IPS-15b (cell line): Measurements from ENCODE around the gene ID4.

ENCODE experiments used
- H3K27me3 ChIP-seq: one replicate; pipeline ENCODE4 v1.6.1; 2013; ENCODE audit warnings: low read length; ENCODE audit not compliant: control insufficient read depth, insufficient read depth
- H3K36me3 ChIP-seq: one replicate; pipeline ENCODE4 v1.6.1; 2013; ENCODE audit warnings: low read length; ENCODE audit not compliant: control insufficient read depth, insufficient read depth
- H3K4me1 ChIP-seq: one replicate; pipeline ENCODE4 v1.6.1; 2013; ENCODE audit warnings: mild to moderate bottlenecking, low read length; ENCODE audit not compliant: control insufficient read depth, insufficient read depth
- H3K4me3 ChIP-seq: one replicate; pipeline ENCODE4 v1.5.1; 2013; ENCODE audit warnings: low read depth, low read length
- H3K9ac ChIP-seq: one replicate; pipeline ENCODE4 v1.6.1; 2013; ENCODE audit warnings: low read depth, mild to moderate bottlenecking, low read length
- H3K9me3 ChIP-seq: one replicate; pipeline ENCODE4 v1.6.1; 2013; ENCODE audit warnings: mild to moderate bottlenecking, low read length; ENCODE audit not compliant: control insufficient read depth, insufficient read depth

ID4 gene

DNA sequence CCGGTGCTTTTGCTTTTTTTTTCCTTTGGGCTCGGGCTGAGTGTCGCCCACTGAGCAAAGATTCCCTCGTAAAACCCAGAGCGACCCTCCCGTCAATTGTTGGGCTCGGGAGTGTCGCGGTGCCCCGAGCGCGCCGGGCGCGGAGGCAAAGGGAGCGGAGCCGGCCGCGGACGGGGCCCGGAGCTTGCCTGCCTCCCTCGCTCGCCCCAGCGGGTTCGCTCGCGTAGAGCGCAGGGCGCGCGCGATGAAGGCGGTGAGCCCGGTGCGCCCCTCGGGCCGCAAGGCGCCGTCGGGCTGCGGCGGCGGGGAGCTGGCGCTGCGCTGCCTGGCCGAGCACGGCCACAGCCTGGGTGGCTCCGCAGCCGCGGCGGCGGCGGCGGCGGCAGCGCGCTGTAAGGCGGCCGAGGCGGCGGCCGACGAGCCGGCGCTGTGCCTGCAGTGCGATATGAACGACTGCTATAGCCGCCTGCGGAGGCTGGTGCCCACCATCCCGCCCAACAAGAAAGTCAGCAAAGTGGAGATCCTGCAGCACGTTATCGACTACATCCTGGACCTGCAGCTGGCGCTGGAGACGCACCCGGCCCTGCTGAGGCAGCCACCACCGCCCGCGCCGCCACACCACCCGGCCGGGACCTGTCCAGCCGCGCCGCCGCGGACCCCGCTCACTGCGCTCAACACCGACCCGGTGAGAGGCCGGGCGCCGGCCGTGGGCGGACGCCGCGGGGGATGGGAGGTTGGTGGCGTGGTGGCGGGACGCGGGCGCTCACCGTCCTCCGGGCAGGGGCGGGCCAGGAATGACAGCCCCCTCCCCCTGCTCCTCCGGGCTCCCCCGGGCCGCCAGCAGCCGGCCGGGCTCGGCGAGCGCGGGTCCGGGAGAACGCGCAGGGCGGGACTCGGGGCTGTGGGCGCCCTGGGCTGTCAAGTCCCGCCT is 606 bp downstream of the ID4 start:
- Histone ChIP-seq H3K9me3 (no peaks in the 10 kb centered on the region), H3K36me3 (no peaks in the 10 kb centered on the region), H3K4me1 (peaks cover 24% of the 10 kb centered on the region), H3K9ac (peak overlapping the region; percentile 65), H3K27me3 (peaks cover 28% of the 10 kb centered on the region), H3K4me3 (peak overlapping the region; percentile 80)

DNA sequence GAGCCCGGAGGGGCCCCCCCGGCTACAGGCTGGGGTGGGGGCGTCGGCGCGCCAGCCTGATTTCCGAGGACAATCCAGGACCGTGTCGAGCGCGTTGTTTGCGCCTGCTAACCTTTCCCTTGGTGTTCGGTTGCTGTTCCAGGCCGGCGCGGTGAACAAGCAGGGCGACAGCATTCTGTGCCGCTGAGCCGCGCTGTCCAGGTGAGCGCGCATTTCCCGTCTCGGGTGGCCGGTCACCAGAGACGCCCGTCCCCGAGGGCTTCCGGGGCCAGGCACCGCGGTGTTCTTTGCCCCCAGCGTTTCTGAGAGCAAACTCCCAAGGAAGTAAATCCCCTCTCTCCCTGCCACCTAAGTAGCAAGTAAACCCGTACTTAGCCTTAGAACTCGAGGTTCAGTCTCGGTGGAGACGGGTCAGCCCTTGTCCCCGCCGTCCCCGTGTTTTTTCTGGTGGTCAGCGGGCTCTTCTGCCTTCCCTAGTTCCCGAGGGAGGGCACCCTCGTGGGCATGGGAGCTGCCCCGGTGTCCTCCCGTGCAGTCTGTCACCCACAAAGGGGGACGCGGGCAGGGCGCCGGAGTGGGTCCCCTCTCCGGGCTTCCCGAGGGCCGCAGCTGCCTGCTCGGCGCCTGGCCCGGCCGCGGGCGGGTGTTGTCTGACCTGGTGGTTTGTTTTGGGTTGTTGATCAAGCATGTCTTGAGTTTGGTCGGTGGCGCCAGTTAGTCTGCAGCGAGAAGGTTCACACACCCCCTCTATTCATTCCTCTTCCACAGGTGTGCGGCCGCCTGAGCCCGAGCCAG is 1.5 kb downstream of the ID4 start:
- Histone ChIP-seq H3K36me3 (no peaks in the 10 kb centered on the region), H3K9ac (no peak overlapping the region), H3K27me3 (peaks cover 28% of the 10 kb centered on the region), H3K9me3 (no peaks in the 10 kb centered on the region), H3K4me1 (peaks cover 27% of the 10 kb centered on the region), H3K4me3 (peak overlapping the region; percentile 80)

DNA sequence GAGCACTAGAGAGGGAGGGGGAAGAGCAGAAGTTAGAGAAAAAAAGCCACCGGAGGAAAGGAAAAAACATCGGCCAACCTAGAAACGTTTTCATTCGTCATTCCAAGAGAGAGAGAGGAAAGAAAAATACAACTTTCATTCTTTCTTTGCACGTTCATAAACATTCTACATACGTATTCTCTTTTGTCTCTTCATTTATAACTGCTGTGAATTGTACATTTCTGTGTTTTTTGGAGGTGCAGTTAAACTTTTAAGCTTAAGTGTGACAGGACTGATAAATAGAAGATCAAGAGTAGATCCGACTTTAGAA is 2.0 kb downstream of the ID4 start:
- Histone ChIP-seq H3K27me3 (peaks cover 26% of the 10 kb centered on the region), H3K9me3 (no peaks in the 10 kb centered on the region), H3K4me1 (peaks cover 27% of the 10 kb centered on the region), H3K4me3 (peak overlapping the region; percentile 80), H3K9ac (peak overlapping the region; percentile 1), H3K36me3 (no peaks in the 10 kb centered on the region)

DNA sequence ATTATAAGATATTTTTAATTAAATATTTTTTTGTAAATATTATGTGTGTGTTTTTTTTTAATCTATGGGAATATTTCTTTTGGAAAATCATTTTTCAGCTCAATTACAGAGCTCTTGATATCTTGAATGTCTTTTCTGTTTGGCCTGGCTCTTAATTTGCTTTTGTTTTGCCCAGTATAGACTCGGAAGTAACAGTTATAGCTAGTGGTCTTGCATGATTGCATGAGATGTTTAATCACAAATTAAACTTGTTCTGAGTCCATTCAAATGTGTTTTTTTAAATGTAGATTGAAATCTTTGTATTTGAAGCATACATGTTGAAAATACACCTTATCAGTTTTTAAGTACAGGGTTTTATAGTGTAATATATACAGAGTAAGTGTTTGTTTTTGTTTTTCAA is 2.6 kb downstream of the ID4 start:
- no peaks in the 10 kb centered on the region for H3K36me3 ChIP-seq
- H3K4me3 ChIP-seq = peak overlapping the region; percentile 80
- H3K9ac ChIP-seq = no peak overlapping the region
- no peaks in the 10 kb centered on the region for H3K9me3 ChIP-seq
- H3K27me3 ChIP-seq = peaks cover 20% of the 10 kb centered on the region
- peaks cover 24% of the 10 kb centered on the region for H3K4me1 ChIP-seq

DNA sequence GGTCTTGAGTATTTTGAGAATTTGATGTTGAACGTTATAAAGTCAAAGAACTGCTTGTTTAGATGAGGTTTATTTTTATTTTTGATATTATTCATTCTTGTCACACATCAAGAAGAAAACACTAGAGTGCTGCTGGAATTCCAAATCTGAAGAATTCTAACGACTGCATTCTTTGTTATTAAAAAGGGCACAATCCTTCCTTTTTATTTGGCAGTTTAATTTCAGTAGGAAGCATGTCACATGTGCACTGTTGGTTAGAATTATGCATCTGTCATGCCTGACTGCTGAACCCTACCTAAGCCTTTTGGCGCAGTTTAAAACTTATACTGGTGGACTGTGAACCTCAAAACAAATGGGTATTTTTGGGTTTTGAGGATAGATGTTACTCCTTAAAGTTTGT is 4.0 kb downstream of the ID4 start:
- Histone ChIP-seq H3K36me3 (no peaks in the 10 kb centered on the region), H3K4me3 (no peak overlapping the region), H3K4me1 (peaks cover 22% of the 10 kb centered on the region), H3K9ac (no peak overlapping the region), H3K27me3 (peaks cover 7% of the 10 kb centered on the region), H3K9me3 (no peaks in the 10 kb centered on the region)

DNA sequence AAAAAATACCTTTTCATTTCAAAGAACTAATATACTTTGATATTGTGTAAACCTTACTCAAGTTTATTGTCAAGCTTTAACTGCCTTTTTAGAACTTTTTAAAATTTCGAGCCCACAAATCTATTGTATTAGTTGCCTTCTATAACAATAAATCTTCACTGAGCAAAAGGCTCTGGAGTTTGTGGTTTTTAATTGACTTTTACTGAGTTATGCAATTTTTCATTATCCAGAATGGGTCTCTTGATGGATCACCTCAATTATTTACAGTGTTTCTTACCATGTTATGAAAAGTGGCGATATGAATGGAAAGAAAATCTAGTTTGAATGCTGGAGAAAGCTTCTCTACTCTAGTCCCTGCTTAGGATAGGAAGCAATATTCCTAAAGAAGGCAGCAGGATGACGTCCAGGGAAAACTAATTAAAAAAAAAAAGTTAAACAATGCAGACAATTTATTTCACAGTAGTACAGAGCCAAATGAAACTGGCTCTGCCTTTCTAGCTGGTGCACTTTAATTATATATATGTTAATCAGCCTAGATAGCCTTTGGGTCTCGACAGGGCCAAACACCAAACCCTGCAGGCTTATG is 5.0 kb downstream of the ID4 start:
- Histone ChIP-seq H3K9me3 (no peaks in the 10 kb centered on the region), H3K9ac (no peak overlapping the region), H3K27me3 (peaks cover 6% of the 10 kb centered on the region), H3K36me3 (no peaks in the 10 kb centered on the region), H3K4me1 (peaks cover 22% of the 10 kb centered on the region), H3K4me3 (no peak overlapping the region)

DNA sequence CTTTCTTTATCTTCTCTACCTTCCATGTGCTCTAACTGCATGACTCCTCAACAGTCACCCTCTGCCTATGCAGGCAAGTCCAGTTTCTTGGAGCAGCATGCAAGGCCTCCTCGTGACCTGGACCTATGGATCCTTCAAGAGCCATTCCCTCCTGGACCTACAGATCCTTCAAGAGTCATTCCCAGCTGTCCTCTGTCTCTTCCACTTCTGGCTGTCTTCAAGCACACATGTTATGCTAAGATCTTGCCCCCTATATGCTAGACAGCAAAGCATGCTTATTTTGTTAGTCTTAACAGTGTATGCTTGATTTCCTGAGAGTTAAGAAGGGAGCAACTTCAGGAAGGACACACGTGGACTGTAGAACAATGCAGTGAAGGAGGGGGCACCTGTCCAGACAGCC is 7.5 kb downstream of the ID4 start:
- H3K27me3 ChIP-seq = no peaks in the 10 kb centered on the region
- H3K4me3 ChIP-seq = no peak overlapping the region
- peaks cover 18% of the 10 kb centered on the region for H3K4me1 ChIP-seq
- H3K36me3 ChIP-seq = no peaks in the 10 kb centered on the region
- H3K9me3 ChIP-seq = no peaks in the 10 kb centered on the region
- no peak overlapping the region for H3K9ac ChIP-seq

DNA sequence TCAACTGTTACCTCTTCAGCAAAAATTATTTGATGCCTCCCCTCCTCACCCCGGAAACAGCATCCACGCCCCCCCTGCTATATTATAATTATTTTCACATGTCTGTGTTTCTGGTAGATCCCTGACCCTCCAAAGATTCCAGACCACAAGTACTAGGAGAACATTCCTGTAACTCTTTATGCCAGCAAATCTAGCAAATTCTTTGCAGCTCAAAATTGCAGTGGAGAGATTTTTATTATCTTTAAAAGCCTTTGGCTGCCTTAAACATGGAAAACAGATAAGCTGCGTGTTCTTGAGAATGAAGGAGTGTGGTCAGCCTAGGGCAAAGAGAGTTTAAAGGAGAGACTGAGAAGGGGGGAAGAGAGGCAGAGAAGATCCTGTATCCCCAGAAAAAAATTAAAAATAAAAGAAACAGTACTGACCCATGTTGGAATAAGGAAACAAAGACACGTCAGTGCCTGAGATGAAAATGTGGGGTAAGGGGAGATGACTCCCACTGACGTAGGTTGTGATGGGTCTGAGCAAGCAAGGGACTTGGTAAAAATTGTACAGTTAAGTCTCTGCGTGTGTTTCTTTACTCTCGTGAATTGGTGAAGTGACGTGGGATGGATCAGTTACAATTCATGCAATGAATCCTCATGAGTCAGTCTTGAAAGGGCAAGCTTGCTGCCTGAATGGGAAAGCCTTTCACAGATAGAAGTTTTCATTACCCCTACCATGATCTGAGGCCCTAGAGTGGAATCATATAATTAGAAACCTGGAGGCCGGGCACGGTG is 8.3 kb downstream of the ID4 start:
- H3K27me3 ChIP-seq = no peaks in the 10 kb centered on the region
- H3K9ac ChIP-seq = no peak overlapping the region
- H3K4me3 ChIP-seq = no peak overlapping the region
- H3K36me3 ChIP-seq = no peaks in the 10 kb centered on the region
- peaks cover 18% of the 10 kb centered on the region for H3K4me1 ChIP-seq
- H3K9me3 ChIP-seq = no peaks in the 10 kb centered on the region

DNA sequence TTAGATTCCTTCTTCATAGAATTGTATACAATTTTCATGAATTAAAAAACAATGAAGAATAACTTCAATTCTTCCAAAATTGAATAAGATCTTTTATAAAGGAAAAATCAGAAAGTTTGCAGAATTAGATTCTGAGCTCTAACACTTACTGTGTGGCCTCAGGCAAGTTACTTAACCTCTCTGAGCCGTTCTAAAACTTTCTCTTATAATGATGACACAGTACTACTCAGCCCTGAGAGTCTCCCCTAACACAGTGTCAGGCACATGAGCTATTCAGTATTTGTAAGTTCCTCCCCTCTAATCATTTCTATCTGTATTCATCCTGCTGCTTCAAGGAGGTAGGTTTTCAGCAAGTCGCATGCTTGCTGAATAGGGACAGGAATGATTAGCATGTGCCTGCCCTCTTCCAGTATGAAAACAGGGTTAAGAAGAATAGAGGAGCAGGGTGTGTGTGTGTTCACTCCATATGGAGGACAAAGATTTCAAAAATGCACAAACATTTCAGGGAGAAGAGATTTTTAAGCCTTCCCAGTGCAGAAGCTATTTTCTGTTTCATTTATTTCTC is 11.4 kb downstream of the ID4 start:
- Histone ChIP-seq H3K9ac (no peak overlapping the region), H3K4me1 (peaks cover 4% of the 10 kb centered on the region), H3K36me3 (no peaks in the 10 kb centered on the region), H3K27me3 (no peaks in the 10 kb centered on the region), H3K4me3 (no peak overlapping the region), H3K9me3 (no peaks in the 10 kb centered on the region)

DNA sequence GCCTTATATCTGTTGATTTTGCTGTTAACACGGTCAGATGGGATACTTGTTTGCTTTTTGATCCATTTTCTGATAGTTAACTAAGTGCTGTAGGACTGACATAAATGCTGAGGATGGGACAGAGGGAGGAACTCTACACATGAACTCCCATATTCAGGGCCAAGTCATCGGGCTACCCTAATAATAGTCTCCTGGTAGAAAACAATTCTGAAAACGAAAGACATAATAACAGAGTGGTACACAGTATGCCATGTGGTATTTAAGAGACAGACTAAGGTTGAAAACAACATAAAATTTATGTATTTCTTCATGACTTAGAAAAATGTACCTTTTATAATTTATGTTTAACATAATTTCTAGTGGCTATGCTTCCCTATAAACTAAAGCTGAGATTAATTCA is 12.0 kb downstream of the ID4 start:
- H3K9ac ChIP-seq = no peak overlapping the region
- no peaks in the 10 kb centered on the region for H3K36me3 ChIP-seq
- no peaks in the 10 kb centered on the region for H3K9me3 ChIP-seq
- H3K4me3 ChIP-seq = no peak overlapping the region
- no peaks in the 10 kb centered on the region for H3K27me3 ChIP-seq
- H3K4me1 ChIP-seq = peaks cover 4% of the 10 kb centered on the region

DNA sequence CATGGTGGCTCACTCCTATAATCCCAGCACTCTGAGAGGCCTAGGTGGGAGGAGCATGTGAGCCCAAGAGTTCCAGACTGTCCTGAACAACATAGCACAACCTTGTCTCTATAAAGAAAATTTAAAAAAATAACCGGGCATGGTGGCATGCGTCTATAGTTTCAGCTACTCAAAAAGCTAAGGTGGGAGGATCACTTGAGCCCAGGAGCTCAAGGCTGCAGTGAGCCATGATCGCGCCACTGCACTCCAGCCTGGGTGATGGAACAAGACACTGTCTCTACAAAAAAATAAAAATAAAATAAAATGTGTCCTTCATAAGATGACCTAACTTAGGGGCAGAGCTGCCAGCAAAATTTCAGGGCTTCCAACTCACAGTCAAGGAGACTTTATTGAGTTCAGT is 12.6 kb downstream of the ID4 start:
- Histone ChIP-seq H3K27me3 (no peaks in the 10 kb centered on the region), H3K36me3 (no peaks in the 10 kb centered on the region)

More for the DNA sequence above, 12.6 kb downstream of the ID4 start:
- Histone ChIP-seq H3K9ac (no peak overlapping the region), H3K4me1 (peaks cover 4% of the 10 kb centered on the region), H3K4me3 (no peak overlapping the region), H3K9me3 (no peaks in the 10 kb centered on the region)
